ENCODE results near the gene C11orf65.

The C11orf65 gene

DNA sequence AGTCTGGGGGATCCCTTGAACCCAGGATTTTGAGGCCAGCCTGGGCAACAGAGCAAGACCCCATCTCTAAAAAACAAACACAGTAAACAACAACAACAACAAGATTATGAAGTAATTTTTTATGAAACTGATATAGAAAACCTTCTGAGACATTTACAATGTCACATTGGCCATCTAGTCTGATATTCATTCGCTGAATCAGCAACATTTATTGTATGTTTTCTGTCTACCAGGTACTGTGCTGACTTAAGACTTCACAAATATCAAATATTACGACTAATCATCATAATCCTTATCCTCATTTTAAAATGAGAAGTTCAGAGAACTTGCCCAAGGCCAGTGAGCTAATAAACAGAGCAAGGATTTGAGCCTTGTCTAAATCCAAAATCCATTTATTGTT, 123.6 kb downstream of the C11orf65 start:
- TF ChIP-seq, protein P1, sequence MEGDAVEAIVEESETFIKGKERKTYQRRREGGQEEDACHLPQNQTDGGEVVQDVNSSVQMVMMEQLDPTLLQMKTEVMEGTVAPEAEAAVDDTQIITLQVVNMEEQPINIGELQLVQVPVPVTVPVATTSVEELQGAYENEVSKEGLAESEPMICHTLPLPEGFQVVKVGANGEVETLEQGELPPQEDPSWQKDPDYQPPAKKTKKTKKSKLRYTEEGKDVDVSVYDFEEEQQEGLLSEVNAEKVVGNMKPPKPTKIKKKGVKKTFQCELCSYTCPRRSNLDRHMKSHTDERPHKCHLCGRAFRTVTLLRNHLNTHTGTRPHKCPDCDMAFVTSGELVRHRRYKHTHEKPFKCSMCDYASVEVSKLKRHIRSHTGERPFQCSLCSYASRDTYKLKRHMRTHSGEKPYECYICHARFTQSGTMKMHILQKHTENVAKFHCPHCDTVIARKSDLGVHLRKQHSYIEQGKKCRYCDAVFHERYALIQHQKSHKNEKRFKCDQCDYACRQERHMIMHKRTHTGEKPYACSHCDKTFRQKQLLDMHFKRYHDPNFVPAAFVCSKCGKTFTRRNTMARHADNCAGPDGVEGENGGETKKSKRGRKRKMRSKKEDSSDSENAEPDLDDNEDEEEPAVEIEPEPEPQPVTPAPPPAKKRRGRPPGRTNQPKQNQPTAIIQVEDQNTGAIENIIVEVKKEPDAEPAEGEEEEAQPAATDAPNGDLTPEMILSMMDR (conservative IDR thresholded peaks at IDR 0.05; ENCODE audit: low read length), result no peak
- no peak for DNase-seq (ENCODE audit: low read depth)
- H3K4me3 ChIP-seq (ENCODE audit: low read length), result no peak overlapping the region

GRCh38 chr11:108341654-108342053, 125.7 kb downstream of the C11orf65 start:
- DNase-seq (ENCODE audit: low read depth), result peak; percentile 35
- H3K4me3 ChIP-seq (ENCODE audit: low read length), result no peak overlapping the region
- TF ChIP-seq, protein P1 (conservative IDR thresholded peaks at IDR 0.05; ENCODE audit: low read length), result no peak

DNA sequence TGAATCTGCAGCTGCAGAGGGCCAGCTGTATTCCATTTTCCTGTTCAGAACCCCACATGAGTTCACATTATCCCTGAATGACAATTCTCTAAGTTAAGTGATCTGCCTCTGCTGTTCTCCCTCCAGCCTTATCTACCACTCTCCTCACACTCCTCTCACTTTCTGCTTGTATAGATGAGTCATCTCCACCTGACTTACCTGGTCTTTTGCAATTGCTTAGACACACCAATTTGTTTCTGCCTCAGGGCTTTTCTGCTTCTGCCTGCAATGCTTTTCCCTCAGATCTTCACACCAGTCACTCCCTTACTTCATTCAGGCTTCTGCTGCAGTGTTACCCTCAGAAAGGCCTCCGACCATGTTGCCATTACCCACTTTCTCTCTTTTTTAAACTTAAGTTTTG, 126.4 kb downstream of the C11orf65 start:
- TF ChIP-seq, protein P1 (conservative IDR thresholded peaks at IDR 0.05; ENCODE audit: low read length), result no peak
- DNase-seq (ENCODE audit: low read depth), result no peak
- H3K4me3 ChIP-seq (ENCODE audit: low read length), result no peak overlapping the region

DNA sequence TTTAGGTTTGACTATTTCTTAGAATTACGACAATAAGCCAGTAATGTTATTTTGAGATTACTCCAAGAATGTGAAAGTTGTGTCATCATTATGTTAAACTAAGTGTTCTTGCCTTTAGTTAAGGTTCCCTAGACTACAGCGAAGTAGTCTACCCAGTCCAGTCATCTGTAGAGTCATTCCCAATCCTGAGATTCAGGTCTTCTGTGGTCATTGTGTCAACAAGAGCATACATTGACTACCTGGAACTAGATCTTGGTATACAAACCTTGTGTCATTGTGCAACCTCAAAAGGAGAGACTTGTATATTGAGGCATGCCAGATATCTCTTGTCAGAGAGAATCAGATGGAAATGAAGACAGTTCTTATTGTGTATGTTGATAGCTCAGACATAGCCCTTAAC, 128.6 kb downstream of the C11orf65 start:
- TF ChIP-seq, protein P1 (conservative IDR thresholded peaks at IDR 0.05; ENCODE audit: low read length), result no peak
- no peak for DNase-seq (ENCODE audit: low read depth)
- H3K4me3 ChIP-seq (ENCODE audit: low read length), result no peak overlapping the region

DNA sequence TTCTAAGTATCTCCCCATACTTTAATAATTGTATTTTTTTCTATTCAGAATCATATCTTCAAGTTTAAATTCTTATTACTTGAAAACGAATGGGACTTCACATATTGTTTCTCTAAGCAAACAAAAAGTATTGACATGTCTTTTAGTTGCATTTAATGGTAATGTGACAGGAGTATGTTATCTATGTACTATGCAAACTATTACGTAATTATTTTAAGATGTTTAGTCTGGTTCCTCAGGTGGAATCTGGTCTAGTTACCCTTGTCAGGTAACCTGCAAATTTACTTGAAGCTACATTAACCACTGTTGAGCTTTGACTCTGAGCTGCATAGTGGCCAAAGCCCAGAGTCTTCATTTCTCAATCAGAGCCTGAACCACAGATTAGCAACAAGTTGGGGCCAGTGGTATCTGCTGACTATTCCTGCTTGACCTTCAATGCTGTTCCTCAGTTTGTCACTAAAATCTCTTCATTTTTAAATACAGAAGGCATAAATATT, 133.9 kb downstream of the C11orf65 start:
- no peak for DNase-seq (ENCODE audit: low read depth)

More for the DNA sequence above, 133.9 kb downstream of the C11orf65 start:
- H3K4me3 ChIP-seq (ENCODE audit: low read length), result no peak overlapping the region
- TF ChIP-seq, protein P1 (conservative IDR thresholded peaks at IDR 0.05; ENCODE audit: low read length), result no peak

Data from AG10803 (cell line).